ENCODE measurements around the gene STEAP4. TPM values are rescaled to one million over a fixed set of nuclear protein-coding genes. Genes with fewer than 3 reads are reported as not detected.

The STEAP4 gene
- total RNA-seq, 1 experiment from 2014 or later, result not detected

DNA sequence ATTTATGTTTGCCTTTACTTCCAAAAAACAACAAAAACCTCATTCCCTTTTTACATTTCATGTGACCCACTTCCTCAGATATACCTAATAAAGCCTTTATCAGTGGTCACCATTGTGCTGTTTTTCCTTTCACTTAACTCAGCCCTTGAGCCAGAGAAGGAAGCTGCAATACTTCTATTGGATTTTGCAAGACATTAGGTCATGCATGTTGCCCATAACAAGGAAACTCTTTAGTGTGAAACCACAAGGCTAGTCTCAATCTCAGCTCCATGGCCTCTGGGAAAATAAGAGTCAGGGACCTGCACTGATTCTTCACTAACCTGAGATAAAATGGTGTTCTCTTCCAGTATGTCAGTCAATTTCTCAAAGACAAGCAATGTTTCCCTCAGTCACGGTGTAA lies 27.8 kb downstream of the STEAP4 start:
- no peak overlapping the region for H3K4me2 ChIP-seq (ENCODE audit: insufficient read depth, insufficient read length, low read length)

More for the DNA sequence above, 27.8 kb downstream of the STEAP4 start:
- no peak for DNase-seq
- H2BK12ac ChIP-seq (ENCODE audit: insufficient read length, low read depth, low read length), result no peak overlapping the region
- no peak overlapping the region for H2BK5ac ChIP-seq (ENCODE audit: insufficient read length, low read length)
- H3K23ac ChIP-seq (ENCODE audit: insufficient read length, low read depth, low read length), result no peak overlapping the region
- TF ChIP-seq, protein P1, sequence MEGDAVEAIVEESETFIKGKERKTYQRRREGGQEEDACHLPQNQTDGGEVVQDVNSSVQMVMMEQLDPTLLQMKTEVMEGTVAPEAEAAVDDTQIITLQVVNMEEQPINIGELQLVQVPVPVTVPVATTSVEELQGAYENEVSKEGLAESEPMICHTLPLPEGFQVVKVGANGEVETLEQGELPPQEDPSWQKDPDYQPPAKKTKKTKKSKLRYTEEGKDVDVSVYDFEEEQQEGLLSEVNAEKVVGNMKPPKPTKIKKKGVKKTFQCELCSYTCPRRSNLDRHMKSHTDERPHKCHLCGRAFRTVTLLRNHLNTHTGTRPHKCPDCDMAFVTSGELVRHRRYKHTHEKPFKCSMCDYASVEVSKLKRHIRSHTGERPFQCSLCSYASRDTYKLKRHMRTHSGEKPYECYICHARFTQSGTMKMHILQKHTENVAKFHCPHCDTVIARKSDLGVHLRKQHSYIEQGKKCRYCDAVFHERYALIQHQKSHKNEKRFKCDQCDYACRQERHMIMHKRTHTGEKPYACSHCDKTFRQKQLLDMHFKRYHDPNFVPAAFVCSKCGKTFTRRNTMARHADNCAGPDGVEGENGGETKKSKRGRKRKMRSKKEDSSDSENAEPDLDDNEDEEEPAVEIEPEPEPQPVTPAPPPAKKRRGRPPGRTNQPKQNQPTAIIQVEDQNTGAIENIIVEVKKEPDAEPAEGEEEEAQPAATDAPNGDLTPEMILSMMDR (conservative IDR thresholded peaks at IDR 0.05), result no peak
- Mint-ChIP-seq H3K9me3 (no peaks in the 10 kb centered on the region), H3K4me1 (peaks cover 13 to 16% of the 10 kb centered on the region in 2 experiments), H3K36me3 (ENCODE audit: insufficient read depth in 1 of 3, low read depth in 3 of 3) (no peaks in the 10 kb centered on the region; a peak in 1 of 7 replicates), H3K27me3 (ENCODE audit: low read depth) (no peaks in the 10 kb centered on the region), H3K4me3 (no peak overlapping the region), H3K27ac (no peak overlapping the region)
- no peaks in the 10 kb centered on the region for H3K4me1 ChIP-seq (ENCODE audit: insufficient read depth, low read length)
- no peak overlapping the region for H4K91ac ChIP-seq (ENCODE audit: insufficient read length, low read depth, low read length)
- H2AFZ ChIP-seq (ENCODE audit: low read length), result no peak overlapping the region
- H3K9ac ChIP-seq (ENCODE audit: extremely low read depth, insufficient read length, low read length), result no peak overlapping the region
- no peak overlapping the region for H3K27ac ChIP-seq (ENCODE audit: insufficient read length, low read depth, low read length)
- no peak overlapping the region for H2BK120ac ChIP-seq (ENCODE audit: low read depth, low read length, poor library complexity, severe bottlenecking)
- H3T11ph ChIP-seq (ENCODE audit: low read length), result no peak overlapping the region
- WGBS (ENCODE audit: extremely low coverage, insufficient read length, low lambda C conversion rate), result no CpG with 5 or more reads among the region's 1 CpG
- no peaks in the 10 kb centered on the region for H3K27me3 ChIP-seq (ENCODE audit: insufficient read depth, low read length)
- no peaks in the 10 kb centered on the region for H3K79me2 ChIP-seq (ENCODE audit: insufficient read depth, low read length)
- H3K79me1 ChIP-seq (ENCODE audit: insufficient read depth, low read depth, low read length, poor library complexity, severe bottlenecking), result no peaks in the 10 kb centered on the region
- no peak overlapping the region for H2BK15ac ChIP-seq (ENCODE audit: low read depth, low read length)
- no peak overlapping the region for H3K18ac ChIP-seq (ENCODE audit: insufficient read length, low read depth, low read length)
- H2BK20ac ChIP-seq (ENCODE audit: low read depth, low read length, poor library complexity, severe bottlenecking), result no peak overlapping the region
- H3K56ac ChIP-seq (ENCODE audit: insufficient read length, low read depth, low read length), result no peak overlapping the region
- H4K20me1 ChIP-seq (ENCODE audit: control insufficient read depth, insufficient read depth, insufficient read length), result no peaks in the 10 kb centered on the region
- H4K8ac ChIP-seq (replicated peaks; ENCODE audit: insufficient read length, low read depth, low read length), result no peak overlapping the region
- no peaks in the 10 kb centered on the region for H3K23me2 ChIP-seq (ENCODE audit: insufficient read length, low read depth, low read length, poor library complexity, severe bottlenecking)
- H4K5ac ChIP-seq (ENCODE audit: insufficient read length, low read depth, low read length), result no peak overlapping the region
- no peaks in the 10 kb centered on the region for H3K9me3 ChIP-seq (ENCODE audit: control insufficient read depth, low read depth, low read length)
- no peak overlapping the region for H3K4ac ChIP-seq (ENCODE audit: low read depth, low read length)
- H3K14ac ChIP-seq (ENCODE audit: insufficient read depth, low read length), result no peak overlapping the region
- H2AK5ac ChIP-seq (ENCODE audit: insufficient read length, low read length), result no peak overlapping the region
